OCI-LY1 (cell line): ENCODE results near the gene AKR7A2.

Experiments used
- EZH2 ChIP-seq: fragments of 200-600 bp; sonication (generic), shearing (Covaris generic); IDR thresholded peaks from 2 replicates; pipeline ENCODE4 v1.8.0; 2017; ENCODE audit warnings: borderline replicate concordance, mixed run types, mild to moderate bottlenecking, antibody characterized with exemption, low read length, moderate library complexity, mixed read lengths
- TF ChIP-seq, protein P1 (sequence below): fragments of 200-600 bp; sonication (generic), shearing (Covaris generic); IDR thresholded peaks from 2 replicates; pipeline ENCODE4 v1.5.1; 2017; ENCODE audit warnings: mild to moderate bottlenecking, antibody characterized with exemption, low read length, moderate library complexity, mixed read lengths

DNA sequence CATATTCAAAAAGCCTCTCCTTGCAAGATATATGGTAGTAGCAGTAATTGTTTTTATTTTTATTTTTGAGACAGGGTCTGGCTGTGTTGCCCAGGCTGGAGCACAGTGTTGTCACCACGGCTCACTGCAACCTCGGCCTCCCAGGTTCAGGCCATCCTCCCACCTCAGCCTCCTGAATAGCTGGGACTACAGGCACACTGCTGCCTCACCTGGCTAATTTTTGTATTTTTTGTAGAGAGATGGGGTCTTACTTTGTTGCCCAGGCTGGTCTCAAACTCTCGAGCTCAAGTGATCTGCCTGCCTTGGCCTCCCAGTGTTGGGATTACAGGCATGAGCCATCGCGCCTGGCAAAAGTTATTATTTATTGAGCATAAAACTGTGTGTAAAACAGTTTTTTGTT lies 38.6 kb upstream of the AKR7A2 start:
- TF ChIP-seq EZH2 = no peak
- TF ChIP-seq, protein P1, sequence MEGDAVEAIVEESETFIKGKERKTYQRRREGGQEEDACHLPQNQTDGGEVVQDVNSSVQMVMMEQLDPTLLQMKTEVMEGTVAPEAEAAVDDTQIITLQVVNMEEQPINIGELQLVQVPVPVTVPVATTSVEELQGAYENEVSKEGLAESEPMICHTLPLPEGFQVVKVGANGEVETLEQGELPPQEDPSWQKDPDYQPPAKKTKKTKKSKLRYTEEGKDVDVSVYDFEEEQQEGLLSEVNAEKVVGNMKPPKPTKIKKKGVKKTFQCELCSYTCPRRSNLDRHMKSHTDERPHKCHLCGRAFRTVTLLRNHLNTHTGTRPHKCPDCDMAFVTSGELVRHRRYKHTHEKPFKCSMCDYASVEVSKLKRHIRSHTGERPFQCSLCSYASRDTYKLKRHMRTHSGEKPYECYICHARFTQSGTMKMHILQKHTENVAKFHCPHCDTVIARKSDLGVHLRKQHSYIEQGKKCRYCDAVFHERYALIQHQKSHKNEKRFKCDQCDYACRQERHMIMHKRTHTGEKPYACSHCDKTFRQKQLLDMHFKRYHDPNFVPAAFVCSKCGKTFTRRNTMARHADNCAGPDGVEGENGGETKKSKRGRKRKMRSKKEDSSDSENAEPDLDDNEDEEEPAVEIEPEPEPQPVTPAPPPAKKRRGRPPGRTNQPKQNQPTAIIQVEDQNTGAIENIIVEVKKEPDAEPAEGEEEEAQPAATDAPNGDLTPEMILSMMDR = no peak
